HG02885 (cell line): ENCODE data around the gene WDR83.
"Not testable (repeated sequence)": the region's sequence is repeated elsewhere in the genome, so short reads cannot be mapped to it uniquely, and the experiment has no call there.

Source experiments
- ATAC-seq: cut with Tn5 transposase; IDR thresholded peaks from one replicate; pipeline ENCODE4 v1.9.1; 2021; ENCODE audit warnings: mild to moderate bottlenecking; ENCODE audit not compliant: unreplicated experiment, poor library complexity

The WDR83 gene, protein sequence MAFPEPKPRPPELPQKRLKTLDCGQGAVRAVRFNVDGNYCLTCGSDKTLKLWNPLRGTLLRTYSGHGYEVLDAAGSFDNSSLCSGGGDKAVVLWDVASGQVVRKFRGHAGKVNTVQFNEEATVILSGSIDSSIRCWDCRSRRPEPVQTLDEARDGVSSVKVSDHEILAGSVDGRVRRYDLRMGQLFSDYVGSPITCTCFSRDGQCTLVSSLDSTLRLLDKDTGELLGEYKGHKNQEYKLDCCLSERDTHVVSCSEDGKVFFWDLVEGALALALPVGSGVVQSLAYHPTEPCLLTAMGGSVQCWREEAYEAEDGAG

DNA sequence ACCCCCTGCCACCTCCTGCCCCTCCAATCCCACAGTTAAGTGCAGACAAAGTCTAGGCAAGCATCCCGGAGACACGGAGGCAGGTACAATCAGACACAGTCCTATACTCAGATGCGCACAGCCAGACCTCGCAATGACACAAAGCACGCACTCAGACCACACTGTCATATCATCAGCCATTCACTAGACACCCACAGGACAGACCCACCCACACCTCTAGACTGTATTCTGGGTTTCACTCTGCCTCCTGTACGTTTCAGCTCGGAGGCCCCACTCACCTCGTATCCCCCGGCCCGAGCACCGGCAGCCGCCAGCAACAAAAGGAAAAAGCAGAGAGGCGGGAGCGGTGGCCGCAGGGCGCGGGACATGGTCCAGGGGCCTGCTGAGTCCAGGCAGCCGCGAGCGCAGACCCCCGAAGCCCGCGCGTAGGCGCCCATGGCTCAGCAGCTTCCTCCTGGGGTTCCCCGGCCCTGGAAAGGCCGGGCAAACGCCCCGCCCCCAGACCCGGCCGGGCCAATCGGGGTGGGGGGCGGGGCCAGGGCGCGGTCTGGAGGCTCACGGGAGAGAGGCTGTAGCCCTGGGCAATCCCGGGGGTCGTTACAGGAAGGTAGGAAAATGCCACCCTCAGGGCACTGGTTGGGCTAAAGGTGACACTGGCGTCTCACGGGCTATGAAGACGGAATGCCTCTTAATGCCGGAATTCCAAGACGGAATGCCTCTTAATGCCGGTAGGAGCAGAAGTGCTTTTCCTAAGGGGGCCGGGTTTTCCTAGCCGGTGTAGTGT lies at the start of gene WDR83, which contains the start of gene MAN2B1:
WDR83 (plus strand) TSS at position 543 of the 784 bp plus-strand sequence. CDS start 2,984 bp downstream, outside the sequence.
MAN2B1 (minus strand) TSS at position 478 of the 784 bp plus-strand sequence; CDS start at position 437, 41 bp downstream.
- peak; percentile 70 for ATAC-seq

DNA sequence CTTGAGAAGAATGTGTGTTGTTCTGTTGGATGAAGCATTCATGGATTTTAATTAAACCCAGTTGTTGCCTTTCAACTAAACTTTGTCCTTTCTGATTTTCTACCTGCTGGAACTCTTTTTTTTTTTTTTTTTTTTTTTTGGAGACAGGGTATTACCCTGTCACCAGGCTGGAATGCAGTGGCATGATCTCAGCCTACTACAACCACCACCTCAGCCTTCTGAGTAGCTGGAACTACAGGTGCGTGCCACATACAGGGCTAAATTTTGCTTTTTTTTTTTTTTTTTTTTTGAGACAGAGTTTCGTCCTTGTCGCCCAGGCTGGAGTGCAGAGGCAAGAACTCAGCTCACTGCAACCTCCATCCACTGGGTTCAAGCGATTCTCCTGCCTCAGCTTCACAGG lies 49.0 kb upstream of the WDR83 start:
- ATAC-seq = no peak

- not testable (repeated sequence) for ATAC-seq
Observed at GRCh38 chr19:12621253-12622024, 45.2 kb upstream of the WDR83 start.

GRCh38 chr19:12623361-12624031 lies 43.1 kb upstream of the WDR83 start:
- no peak for ATAC-seq

GRCh38 chr19:12626958-12627357 lies 39.6 kb upstream of the WDR83 start:
- no peak for ATAC-seq

DNA sequence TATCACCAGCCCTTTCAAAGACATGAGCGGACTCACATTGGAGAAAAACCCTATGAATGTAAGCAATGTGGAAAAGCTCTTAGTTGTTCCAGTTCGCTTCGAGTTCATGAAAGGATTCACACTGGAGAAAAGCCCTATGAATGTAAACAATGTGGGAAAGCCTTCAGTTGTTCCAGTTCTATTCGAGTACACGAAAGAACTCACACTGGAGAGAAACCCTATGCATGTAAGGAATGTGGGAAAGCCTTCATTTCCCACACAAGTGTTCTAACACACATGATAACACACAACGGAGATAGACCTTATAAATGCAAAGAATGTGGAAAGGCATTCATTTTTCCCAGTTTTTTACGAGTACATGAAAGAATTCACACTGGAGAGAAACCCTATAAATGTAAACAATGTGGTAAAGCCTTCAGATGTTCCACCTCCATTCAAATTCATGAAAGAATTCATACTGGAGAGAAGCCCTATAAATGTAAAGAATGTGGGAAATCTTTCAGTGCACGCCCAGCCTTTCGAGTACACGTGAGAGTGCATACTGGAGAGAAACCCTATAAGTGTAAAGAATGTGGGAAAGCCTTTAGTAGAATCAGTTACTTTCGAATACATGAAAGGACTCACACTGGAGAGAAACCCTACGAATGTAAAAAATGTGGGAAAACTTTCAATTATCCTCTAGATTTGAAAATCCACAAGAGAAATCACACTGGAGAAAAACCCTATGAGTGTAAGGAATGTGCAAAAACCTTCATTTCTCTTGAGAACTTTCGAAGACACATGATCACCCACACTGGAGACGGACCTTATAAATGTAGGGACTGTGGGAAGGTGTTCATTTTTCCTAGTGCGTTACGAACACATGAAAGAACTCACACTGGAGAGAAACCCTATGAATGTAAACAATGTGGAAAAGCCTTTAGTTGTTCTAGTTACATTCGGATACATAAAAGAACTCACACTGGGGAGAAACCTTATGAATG lies 38.3 kb upstream of the WDR83 start:
- no peak for ATAC-seq

- ATAC-seq = no peak
Observed at GRCh38 chr19:12629215-12629614, 37.4 kb upstream of the WDR83 start.

DNA sequence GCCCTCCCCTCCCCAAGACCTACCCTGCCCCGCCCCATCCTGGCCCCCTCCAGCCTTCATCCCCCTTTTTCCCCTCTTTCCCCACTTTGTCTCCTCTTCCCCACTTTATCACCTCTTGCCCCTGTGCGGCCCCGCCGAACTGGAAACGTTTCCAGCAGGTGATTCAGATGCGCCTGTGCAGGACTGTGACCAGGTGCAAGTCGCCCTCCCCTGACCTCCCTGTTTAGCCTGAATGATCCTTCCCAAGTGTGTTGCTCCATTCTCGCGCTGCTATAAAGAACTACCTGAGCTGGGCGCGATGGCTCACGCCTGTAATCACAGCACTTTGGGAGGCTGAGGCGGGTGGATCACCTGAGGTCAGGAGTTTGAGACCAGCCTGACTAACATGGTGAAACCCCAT lies 30.0 kb upstream of the WDR83 start:
- ATAC-seq = no peak

DNA sequence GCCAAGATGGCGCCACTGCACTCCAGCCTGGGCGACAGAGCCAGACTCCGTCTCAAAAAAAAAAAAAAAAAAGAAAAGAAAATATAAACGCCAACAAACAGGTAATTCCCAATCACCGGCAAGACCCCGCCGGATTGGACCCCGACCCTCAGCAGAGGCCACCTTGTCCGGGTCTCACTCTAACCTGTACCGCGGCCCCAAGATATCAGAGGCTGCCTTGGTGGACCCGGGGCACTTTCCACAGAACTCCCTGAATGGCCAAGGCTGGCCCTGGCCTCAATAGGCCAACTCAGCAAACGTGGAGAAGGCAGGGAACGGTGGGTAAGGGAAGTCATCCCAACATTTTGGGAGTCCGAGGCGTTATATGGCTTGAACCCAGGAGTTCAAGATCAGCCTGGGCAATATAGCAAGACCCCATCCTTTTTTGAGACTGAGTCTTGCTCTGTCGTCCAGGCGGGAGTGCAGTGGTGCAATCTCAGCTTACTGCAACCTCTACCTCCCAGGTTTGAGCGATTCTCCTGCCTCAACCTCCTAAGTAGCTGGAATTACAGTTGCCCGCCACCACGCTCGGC lies 27.9 kb upstream of the WDR83 start:
- ATAC-seq = no peak

GRCh38 chr19:12639901-12640613 lies 26.6 kb upstream of the WDR83 start:
- no peak for ATAC-seq

DNA sequence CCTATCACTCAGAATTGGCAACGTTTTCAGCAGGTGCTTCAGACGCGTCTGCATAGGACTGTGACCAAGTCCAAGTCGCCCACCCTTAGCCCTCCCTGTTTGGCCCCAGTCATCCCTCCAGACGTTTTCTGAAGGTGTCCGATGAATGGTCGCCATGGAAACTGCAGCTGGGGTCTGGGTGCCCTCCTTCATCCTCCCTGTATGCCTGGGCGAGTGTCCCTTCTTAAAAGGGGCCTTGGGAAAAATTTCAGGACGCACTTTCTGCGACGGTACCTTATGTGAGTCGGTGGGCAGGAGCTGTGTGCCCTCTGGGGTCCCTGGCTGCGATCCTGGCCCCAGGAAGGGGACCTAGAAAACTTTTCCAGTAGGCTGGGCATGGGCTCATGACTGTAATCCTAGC lies 25.2 kb upstream of the WDR83 start:
- ATAC-seq = no peak

DNA sequence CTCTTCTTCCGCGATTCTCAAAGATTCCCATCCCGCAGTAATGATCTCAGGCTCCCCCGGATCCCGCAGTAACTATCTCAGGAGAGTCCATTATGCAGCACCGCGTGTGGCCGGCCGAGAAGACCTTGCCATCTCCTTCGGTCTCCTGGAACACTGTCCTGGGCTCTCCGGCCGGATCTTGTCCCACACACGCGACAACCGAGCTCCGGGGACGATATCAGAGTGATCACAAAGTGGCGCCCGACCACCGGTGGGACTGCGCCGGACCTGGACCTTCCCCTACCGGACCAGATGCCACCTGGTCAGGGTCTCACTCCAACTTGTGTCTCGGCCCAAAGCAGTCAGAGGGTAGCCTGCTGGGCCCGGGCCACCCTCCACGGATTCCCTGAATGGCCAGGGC lies 24.1 kb upstream of the WDR83 start:
- ATAC-seq = no peak

DNA sequence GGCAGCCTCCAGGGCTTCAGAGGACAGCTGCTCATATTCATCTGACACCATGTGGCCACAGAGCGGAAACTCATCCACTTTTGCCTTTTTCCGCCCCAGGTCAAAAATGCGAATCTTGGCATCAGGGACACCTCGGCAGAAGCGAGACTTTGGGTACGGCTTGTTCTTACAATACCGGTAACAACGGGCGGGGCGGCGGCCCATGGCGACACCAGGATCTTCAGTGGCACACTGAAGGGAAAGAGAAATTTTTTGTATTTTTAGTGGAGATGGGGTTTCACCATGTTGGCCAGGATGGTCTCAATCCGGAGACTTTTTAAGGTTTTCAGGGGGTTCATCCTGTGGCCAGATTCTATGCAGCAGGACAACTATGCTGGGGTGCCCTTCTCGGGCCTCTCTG lies 22.9 kb upstream of the WDR83 start:
- ATAC-seq = not testable (repeated sequence)

- no peak for ATAC-seq
Observed at GRCh38 chr19:12646551-12646950, 20.1 kb upstream of the WDR83 start.

DNA sequence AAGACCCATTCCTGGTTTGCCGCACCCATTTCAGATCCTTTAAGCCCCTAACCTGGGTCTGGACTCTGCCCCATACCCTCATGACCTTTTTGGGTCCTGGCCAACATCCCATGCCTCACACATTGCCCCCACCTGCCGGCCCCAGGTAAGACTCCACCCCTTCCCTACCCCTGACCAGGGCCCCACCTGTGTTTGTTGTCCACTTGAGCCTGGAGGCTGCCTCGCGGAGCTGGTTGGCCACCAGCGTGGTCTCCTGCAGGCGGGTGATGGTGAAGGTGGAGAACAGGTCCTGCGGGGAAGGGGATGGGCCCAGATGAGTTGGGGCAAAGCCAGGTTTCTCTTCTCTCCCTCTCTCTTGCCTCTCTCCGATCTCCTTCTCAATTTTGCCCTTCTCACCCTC lies 19.6 kb upstream of the WDR83 start:
- no peak for ATAC-seq

- no peak for ATAC-seq
Observed at GRCh38 chr19:12647490-12648071, 19.0 kb upstream of the WDR83 start.

- ATAC-seq = no peak
Observed at GRCh38 chr19:12648088-12648487, 18.5 kb upstream of the WDR83 start.

DNA sequence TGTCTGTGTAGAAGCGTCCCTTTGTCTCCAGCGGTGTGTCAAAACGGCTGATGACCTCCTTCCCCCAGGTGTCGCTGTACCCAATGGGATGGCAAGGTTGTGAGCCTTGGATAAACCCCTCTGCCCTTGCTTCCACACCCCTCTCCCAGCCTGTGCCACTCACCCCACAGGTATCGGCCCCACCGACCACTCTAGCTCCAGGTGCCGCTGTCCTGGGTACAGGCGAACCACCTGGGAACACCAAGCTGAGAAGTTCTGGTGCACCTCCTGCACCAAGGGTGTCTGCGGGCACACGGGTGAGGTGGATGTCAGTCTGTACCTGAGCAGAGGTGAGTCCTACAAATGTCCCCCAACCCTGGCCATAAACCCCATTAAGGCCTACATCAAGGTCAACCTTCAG lies 16.7 kb upstream of the WDR83 start:
- ATAC-seq = no peak
